GM18907 (cell line): ENCODE results near the gene GZMM.

Source experiments
- ATAC-seq: cut with Tn5 transposase; IDR thresholded peaks from one replicate; pipeline ENCODE4 v1.9.1; 2021; ENCODE audit warnings: mild to moderate bottlenecking, moderate library complexity; ENCODE audit not compliant: unreplicated experiment

The GZMM gene

DNA sequence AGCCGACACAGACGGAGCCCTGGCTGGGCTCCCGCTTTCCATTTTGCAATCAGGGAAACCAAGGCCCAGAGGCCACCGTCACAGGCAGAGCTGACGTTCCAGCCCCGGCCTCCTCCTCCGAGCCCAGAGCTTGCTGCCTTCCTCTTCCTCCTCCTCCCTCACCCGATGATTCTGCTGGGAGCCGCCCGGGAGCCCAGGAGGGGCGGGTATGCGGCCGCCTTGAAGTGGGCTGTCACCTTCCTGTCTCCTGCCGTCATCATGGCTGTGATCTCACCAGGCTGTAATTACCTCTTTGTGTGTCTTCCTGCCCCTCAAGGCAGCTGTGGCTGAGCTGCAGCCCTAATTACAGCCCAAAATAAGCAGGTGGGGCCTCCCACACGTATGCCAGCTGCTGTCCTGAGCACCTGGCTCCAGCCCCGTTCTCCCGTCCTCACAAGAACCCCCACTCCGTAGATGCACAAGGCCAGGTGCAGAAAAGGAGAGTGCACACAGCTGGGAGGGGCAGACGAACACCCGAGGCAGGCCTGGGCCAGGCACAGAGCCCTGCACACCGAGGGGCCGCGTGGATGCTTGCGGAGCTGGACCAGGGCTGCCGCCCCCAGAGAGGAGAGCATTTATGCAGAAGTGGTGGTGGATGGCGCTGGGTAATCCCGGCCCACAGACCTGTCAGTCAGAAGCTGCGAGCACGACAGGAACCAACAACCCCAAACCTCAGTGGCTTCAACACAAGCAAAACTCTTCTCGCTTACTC is 32.6 kb upstream of the GZMM start:
- ATAC-seq = no peak

DNA sequence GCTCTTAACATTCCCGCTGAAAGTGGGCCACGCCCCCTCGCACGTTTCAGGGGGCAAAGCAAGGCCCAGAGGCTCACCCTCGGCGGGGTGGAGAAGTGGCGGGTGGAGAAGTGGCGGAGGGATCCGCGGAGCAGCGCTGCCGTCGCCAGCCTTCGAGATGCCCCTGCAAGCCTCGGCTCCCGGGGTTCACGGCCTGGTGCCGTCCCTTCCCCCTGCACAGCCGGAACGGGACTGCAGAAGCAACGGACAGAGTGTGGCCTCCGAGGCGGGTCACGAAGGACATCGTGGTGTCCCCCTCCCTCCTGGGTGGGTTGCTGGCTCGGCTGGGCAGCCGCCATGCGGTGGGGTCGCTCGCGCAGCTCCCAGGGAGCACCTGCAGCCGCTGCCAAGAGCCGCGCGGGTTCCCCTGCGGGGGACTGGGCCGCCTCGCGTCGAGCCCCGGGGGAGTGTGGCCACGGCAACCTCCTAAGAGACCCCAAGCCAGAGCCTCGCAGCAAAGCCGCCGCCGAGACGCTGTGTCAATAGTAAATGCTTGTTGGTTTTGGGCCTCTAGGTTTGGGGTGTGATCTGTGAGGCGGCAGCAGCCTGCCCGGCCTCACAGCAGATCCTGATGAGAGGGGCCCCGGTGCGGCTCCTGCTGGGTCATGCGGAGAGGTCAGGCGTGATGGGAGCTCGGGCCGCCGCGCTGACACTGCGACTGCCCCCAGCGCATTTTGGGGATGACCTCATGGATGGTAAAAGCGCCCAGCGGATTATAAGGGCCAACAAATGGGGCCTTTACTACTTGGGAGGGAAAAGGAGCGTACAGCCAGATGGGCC is 31.1 kb upstream of the GZMM start:
- no peak for ATAC-seq

DNA sequence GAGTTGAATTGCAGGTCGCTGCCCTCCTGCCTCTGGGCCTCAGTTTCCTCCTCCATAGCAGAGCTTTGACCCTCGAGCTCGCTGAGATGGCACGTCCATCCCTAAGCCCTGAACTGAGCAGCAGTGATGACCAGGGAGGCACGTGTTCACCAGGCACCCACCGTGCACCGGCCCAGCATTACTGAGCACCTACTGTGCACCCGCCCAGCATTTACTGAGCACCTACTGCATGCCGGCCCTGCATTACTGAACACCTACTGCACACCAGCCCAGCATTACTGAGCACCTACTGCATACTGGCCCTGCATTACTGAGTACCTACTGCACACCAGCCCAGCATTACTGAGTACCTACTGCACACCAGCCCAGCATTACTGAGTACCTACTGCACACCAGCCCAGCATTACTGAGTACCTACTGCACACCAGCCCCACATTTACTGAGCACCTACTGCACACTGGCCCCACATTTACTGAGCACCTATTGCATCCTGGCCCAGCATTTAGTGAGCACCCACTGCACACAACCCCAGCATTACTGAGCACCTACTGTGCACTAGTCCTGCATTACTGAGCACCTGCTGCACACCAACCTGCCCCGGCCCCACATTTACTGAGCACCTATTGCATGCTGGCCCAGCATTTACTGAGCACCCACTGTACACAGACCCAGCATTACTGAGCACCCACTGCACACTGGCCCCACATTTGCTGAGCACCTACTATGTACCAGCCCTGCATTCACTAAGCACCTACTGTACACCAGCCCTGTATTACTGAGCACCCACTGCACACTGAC is 30.3 kb upstream of the GZMM start:
- no peak for ATAC-seq

DNA sequence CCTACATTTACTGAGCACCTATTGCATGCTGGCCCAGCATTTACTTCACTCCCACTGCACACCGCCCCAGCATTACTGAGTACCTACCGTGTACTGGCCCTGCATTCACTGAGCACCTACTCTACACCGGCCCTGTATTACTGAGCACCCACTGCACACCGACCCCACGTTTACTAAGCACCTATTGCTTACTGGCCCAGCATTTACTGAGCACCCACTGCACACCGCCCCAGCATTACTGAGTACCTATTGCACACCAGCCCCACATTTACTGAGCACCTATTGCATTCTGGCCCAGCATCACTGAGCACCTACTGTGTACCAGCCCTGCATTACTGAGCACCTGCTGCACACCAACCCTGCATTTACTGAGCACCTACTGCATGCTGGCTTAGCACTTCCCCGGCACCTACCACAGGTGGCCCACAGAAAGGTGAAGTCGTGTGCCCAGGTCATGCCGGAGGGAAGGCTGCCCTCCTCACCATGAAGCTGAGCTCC is 29.6 kb upstream of the GZMM start:
- no peak for ATAC-seq

DNA sequence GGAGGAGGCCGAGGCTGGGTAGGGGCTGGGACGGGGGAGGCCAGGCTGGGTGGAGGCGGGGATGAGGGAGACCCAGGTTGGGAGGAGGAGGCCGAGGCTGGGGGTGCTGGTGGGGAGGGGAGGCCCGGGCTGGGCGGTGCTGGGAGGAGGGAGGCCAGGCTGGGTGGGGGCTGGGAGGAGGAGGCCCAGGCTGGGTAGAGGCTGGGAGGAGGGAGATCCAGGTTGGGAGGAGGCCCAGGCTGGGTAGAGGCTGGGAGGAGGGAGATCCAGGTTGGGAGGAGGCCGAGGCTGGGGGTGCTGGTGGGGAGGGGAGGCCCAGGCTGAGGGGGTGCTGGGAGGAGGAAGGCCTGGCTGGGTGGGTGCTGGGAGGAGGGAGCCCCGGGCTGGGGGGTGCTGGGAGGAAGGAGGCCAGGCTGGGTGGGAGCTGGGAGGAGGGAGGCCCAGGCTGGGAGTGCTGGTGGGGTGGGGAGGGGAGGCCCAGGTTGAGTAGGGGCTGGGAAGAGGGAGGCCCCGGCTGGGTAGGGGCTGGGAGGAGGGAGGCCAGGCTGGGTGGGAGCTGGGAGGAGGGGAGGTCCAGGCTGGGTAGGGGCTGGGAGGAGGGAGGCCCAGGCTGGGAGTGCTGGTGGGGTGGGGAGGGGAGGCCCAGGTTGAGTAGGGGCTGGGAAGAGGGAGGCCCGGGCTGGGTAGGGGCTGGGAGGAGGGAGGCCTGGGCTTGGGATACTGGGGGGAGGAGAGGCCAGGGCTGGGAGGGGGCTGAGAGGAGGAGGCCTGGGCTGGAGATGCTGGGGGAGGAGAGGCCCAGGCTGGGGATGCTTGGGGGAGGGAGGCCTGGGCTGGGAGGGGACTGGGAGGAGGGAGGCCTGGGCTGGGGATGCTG is 25.9 kb upstream of the GZMM start:
- ATAC-seq = no peak

DNA sequence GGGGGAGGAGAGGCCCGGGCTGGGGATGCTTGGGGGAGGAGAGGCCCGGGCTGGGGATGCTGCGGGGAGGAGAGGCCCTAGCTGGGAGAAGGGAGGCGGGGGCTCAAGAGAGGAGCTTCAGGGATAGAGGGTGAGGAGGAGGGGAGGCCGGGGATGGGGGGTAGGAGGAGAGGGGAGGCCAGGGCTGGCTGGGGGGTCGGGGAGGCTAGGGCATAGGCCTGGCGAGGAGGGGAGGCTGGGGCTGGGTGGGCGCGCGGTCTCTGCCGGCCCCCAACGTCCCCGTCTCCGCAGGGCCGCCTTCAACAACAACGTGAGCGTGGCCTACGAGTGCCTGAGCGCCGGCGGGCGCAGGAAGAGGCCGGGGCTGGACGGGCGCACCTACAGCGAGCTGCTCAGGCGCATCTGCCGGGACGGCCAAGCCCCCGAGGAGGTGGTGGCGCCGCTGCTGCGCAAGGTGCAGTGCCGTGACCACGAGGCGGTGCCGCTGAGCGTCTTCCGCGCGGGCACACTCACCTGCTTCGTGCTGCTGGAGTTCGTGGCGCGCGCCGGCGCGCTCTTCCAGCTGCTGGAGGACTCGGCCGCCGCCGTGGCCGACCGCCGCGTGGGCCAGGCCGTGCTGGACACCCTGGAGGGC is 25.1 kb upstream of the GZMM start:
- ATAC-seq = no peak

DNA sequence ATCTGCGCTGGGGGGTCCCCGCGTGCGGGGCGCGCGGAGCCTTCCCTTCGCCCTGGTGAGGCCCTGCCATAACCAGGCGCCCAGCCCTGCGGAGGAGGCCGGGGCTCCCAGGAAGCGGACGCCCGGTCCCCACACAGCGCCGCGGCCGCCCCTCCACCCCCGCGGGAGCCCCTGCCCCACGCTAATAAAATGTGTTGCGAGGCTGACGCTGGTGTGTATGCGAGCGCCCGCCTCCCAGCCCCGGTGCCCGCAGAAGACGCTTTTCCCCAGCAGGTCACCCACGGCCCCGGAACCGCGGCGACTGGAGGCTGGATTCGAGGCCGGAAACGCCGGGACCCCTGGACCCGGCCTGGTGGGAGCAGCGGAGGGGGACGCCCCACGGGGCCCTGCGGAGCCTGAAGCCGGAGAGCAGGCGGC is 24.4 kb upstream of the GZMM start:
- ATAC-seq = no peak

DNA sequence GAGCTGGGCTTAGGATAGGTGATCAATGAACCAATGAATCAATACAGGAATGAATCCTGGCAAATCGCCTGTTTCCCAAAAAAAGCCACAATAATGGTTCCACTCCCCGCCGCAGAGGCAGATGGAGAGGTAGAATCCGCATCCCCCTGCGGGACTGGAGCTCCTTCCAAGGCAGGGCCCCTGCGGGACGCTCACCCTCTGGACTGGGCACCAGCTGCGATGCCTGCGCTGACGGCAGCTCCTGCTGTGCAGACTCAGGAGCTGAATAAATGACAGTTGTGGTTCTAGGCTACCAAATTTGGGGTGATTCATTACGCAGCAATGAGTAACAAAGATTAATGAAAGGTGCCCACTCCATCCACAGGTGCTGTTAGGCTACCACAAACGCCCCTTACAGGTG is 21.1 kb upstream of the GZMM start:
- ATAC-seq = no peak

DNA sequence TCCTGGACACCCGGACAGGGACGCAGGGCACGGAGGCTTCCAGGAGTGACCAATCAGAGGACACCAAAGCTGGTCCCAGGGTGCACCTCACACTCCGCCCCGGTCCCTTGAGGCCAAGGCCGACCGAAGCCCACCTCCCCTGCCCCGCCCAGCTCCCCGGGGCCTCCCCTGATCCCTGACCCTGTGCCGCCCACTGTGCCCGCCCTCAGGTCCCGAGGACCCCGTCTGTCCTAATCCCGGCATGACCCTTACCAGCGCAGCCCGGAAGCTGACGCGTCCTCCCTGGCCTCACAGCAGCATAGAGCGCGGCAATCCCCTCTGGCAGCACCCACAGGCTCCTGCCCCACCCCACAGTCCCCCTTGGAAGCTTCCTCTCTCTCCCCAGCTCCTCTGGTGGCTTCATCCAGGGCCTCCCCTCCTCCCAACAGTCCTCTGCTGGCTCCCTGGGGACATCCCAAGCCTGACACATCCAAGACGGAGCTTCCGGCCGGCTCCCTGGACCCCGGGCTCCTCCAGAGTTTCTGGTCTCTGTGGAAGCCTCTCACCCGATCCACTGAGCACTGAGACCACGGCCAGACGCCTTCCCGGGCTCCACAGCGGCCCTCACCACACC is 19.7 kb upstream of the GZMM start:
- no peak for ATAC-seq

DNA sequence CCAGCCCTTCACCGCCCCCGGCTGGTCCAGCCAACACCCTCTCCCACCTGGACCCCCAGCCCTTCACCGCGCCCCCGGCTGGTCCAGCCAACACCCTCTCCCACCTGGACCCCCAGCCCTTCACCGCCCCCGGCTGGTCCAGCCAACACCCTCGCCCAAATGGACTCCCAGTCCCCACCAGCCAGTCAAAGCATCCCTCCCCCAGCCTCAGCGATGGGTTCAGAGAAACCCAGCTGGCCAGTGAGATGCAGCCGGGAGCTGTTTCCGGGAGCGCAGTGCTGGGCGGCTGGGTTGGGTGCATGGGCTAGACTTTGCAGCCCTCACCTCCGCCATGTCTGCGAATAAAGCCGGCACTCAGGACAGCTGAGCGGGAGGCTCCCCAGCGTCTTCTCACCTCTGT is 18.8 kb upstream of the GZMM start:
- no peak for ATAC-seq

DNA sequence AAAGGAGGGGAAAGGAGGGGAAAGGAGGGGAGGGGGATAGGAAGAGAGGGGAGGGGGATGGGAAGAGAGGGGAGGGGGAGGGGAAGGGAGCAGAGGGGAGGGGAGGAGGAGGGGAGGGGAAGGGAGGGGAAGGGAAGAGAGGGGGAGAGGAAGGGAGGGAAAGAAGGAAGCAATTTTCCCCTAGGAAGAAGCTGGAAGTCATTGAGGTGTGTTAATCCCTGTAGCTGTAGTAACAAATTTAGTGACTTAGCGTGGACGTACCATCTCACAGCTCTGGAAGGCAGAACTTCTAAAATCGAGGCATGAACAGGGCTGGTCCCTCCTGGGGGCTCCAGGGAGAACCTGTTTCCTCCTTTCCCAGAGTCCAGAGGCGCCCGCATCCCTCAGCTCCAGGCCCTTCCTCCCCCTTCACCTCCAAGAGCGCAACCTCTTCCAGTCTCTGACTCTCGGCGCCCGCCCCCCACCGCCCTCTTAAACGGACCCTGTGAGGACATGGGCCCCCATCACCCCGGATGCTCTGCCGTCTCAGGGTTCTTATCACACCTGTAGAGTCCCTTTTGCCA is 17.9 kb upstream of the GZMM start:
- ATAC-seq = no peak

DNA sequence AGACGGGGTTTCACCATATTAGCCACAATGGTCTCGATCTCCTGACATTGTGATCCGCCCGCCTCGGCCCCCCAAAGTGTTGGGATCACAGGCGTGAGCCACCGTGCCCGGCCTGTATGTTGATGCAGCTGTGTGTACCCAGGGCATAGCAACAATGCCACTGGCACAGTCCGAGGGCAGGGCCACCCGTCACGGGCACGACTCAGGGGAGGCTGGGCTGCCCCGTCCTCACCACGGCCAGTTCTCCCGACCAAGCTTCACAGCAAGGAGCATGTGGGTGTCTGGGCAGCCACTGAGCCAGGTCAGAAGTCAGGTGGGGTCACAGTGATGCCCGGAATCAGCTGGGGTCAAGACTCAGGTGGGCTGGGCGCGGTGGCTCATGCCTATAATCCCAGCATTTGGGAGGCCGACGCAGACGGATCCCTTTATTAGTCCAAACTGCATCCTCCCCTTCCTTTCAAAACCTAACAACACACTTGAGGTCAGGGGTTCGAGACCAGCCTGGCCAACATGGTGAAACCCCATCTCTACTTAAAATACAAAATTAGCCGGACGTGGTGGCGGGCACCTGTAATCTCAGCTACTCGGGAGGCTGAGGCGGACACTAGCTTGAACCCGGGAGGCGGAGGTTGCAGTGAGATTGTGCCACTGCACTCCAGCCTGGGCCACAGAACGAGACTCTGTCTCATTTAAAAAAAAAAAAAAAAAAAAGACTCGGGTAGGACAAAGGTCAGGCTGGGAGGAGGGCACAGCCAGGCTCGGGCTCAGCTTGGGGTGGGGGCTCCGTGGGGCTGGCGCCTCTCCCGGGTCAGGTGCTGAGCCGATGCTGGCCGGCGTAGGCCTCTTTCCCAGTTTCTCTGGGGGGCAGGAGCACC is 13.5 kb upstream of the GZMM start:
- peak; percentile 0 for ATAC-seq

DNA sequence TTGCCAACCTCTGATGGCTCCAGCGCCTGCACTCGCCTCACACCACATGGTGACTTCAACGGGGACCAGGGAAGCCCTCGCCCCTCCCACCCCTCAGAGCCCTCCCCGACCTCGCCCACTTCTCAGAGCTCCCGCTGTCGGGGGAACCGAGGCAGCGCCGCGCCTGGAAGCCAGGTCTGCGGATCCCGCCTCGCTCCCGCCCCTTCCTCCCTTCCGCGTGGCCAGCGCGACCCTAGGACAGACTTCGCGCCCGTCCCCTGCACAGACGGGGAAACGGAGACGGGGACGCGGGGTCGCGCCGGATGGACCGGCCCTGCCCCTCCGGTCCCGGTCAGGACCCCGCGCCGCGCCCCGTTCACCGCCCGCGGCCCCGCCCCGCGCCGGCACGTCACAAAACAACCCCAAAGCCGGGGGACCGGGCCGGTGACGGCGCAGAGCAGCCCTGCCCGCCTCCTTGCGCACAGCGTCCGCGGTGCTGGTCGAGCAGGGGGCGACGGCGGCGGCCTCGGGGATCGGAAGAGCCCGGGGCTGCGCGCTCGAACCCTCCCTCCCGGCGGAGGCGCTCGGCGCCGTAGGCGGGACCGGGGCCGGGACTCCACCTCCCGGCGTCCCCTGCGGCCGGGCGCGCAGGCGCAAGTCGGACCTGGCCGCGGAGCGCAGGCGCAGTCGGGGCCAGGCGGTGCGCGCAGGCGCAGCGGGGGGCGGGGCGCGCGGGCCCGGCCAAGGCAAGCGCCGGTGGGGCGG is 12.7 kb upstream of the GZMM start:
- peak; percentile 64 for ATAC-seq

DNA sequence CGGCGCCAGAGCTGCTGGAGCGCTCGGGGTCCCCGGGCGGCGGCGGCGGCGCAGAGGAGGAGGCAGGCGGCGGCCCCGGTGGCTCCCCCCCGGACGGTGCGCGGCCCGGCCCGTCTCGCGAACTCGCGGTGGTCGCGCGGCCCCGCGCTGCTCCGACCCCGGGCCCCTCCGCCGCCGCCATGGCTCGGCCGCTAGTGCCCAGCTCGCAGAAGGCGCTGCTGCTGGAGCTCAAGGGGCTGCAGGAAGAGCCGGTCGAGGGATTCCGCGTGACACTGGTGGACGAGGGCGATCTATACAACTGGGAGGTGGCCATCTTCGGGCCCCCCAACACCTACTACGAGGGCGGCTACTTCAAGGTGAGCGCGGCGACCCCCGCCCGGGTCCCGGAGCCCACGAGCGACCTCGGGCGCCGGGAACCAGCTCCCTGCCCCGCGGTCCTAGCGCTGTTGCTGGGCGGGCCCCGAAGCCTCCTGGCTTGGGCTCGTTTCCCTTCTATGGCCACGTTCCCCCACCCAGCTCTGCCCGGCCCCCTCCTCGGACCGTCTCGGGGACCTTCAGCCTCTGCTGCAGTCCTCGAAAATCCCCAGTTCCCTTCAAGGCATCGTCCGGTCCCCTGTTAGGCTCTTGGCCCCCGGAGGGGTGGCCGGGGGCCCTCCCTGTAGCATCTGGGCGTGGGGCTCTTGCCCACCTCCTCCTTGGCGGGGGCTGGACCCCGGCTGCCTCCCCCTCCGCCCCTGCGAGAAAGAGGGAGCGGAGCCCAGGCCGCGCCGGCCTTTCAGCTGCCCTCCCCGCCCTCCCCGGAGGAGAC is 11.9 kb upstream of the GZMM start, which contains the start of gene CDC34:
Gene CDC34, plus strand, starts transcription at position 8 of the 808 bp plus-strand sequence. Its CDS starts 172 bp downstream, at position 180.
- ATAC-seq = peak; percentile 59

DNA sequence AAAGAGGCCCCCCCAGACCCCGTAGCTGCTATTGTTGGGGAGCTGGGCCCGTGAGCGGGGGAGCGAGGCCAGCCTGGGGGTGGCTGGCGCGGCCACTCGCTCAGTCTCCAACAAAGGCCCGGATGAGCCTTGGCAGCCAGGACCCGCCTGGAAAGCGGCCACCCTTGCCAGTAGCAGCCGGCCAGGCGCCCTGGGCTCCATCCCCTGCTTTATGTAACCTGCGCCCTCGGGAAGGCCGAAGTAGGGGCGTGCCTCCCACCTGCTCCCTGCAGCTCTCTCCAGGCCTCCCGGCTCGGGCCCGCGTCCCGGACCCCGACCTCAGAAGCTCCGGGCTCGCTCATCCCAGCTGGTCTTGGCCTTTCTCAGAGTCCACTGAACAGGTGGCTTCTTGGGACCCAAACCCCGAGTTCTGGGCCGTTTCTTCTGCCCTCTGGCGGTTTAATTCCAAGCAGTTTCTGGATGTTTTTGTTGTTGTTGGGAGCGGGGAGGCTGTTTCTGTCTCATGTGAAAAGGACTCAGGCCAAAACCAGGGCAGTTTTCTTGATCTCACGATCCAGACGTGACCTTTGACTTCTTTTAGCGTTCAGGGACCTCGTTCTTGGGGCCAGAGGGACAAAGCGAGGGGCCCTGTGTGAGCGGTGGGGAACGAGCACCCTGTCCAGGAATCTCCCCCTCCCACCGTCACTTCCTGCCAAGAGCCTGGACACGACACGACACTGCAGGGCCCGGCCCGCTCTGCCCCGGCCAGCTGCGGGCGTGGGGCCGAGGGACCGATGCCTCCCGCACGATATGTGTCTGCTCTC is 11.1 kb upstream of the GZMM start:
- no peak for ATAC-seq
